Right ventricle myocardium superior (tissue), 1 donor: ENCODE measurements around the gene CES1. TPM values are rescaled to one million over a fixed set of nuclear protein-coding genes. Genes with fewer than 3 reads are reported as not detected.
"Not testable (repeated sequence)": the region's sequence is repeated elsewhere in the genome, so short reads cannot be mapped to it uniquely, and the experiment has no call there.

Experiments used
- ATAC-seq: fragments of 200-7000 bp; cut with Tn5 transposase; one replicate; pipeline ENCODE4 v1.9.1; 2020; ENCODE audit warnings: mild to moderate bottlenecking; ENCODE audit not compliant: poor library complexity
- DNase-seq: peaks from one replicate; pipeline ENCODE4 v3.0.0-alpha.2; 2020
- intact Hi-C: fragments of 100-400 bp; cut with DNase I; formaldehyde crosslinking; loops from one replicate; pipeline ENCODE4 v1.11.2; 2022
- total RNA-seq: library from RNA; stranded (reverse); fragmentation: NEBNext Ultra II Directional; extraction: Animal tissue kit (Norgen Biotek cat#: 25700); gene quantifications from one replicate; pipeline ENCODE4 v1.2.1, GENCODE V29; 2021
- donor health status: DM: no; HTN: yes; CAD: no; lungs with severe emphysema.

The CES1 gene
- total RNA-seq, 1 donor from 2014 or later, result 33.2 TPM

- intact Hi-C loops, DNase-seq: not testable (repeated sequence)
Observed at GRCh38 chr16:55759965-55760309, 73.0 kb downstream of the CES1 start.

GRCh38 chr16:55757595-55758527 is 75.0 kb downstream of the CES1 start:
- intact Hi-C loops, DNase-seq: not testable (repeated sequence)
- ATAC-seq, result peak; percentile 24

More at GRCh38 chr16:55759965-55760309, 73.0 kb downstream of the CES1 start:
- peak; percentile 86 for ATAC-seq

- ATAC-seq, result no peak
- intact Hi-C loops, result no loop called here
- no peak for DNase-seq
Observed at GRCh38 chr16:55756963-55757362, 75.9 kb downstream of the CES1 start.

- intact Hi-C loops, result no loop called here
- ATAC-seq, result no peak
- no peak for DNase-seq
Observed at GRCh38 chr16:55754056-55754455, 78.8 kb downstream of the CES1 start.

GRCh38 chr16:55753145-55753631 is 79.7 kb downstream of the CES1 start:
- ATAC-seq, intact Hi-C loops: not testable (repeated sequence)

More at GRCh38 chr16:55753145-55753631, 79.7 kb downstream of the CES1 start:
- DNase-seq, result not testable (repeated sequence)

Other genes starting within 250 kb of the CES1 start
- not detected for gene SLC6A2, start 177.1 kb downstream of the CES1 start, total RNA-seq
- gene CES5A, start 42.3 kb upstream of the CES1 start, total RNA-seq, result 0.35 TPM